ENCODE measurements around the gene BAD. TPM values are rescaled to one million over a fixed set of nuclear protein-coding genes. Genes with fewer than 3 reads are reported as not detected.

BAD gene
- total RNA-seq, 1 experiment from 2014 or later, result 19.3 TPM

GRCh38 chr11:64243236-64243854 is 41.1 kb downstream of the BAD start:
- DNase-seq (ENCODE audit: low read depth, low spot score), result no peak
- in situ Hi-C loops (cut with HindIII; ENCODE audit: low pct_unique_long_range_greater_than_20kb, low sequenced_read_pairs), result no loop called here

- in situ Hi-C loops (cut with HindIII; ENCODE audit: low pct_unique_long_range_greater_than_20kb, low sequenced_read_pairs), result no loop called here
- no peak for DNase-seq (ENCODE audit: low read depth, low spot score)
Observed at GRCh38 chr11:64241491-64242374, 42.7 kb downstream of the BAD start.

- peak; percentile 97 for DNase-seq (ENCODE audit: low read depth, low spot score)
- in situ Hi-C loops (cut with HindIII; ENCODE audit: low pct_unique_long_range_greater_than_20kb, low sequenced_read_pairs), result no loop called here
Observed at GRCh38 chr11:64241241-64241490, 43.3 kb downstream of the BAD start.

- peak; percentile 93 for DNase-seq (ENCODE audit: low read depth, low spot score)
- in situ Hi-C loops (cut with HindIII; ENCODE audit: low pct_unique_long_range_greater_than_20kb, low sequenced_read_pairs), result no loop called here
Observed at GRCh38 chr11:64240435-64241240, 43.8 kb downstream of the BAD start, which contains the start of gene FKBP2. Gene FKBP2, plus strand, starts transcription at chr11:64241095. Its CDS starts 1,293 bp downstream, at chr11:64242388.

GRCh38 chr11:64239662-64240434 is 44.6 kb downstream of the BAD start:
- no peak for DNase-seq (ENCODE audit: low read depth, low spot score)
- in situ Hi-C loops (cut with HindIII; ENCODE audit: low pct_unique_long_range_greater_than_20kb, low sequenced_read_pairs), result no loop called here

GRCh38 chr11:64238999-64239398 is 45.5 kb downstream of the BAD start:
- no peak for DNase-seq (ENCODE audit: low read depth, low spot score)
- in situ Hi-C loops (cut with HindIII; ENCODE audit: low pct_unique_long_range_greater_than_20kb, low sequenced_read_pairs), result no loop called here

- no peak for DNase-seq (ENCODE audit: low read depth, low spot score)
- in situ Hi-C loops (cut with HindIII; ENCODE audit: low pct_unique_long_range_greater_than_20kb, low sequenced_read_pairs), result no loop called here
Observed at GRCh38 chr11:64238076-64238475, 46.4 kb downstream of the BAD start.

- in situ Hi-C loops (cut with HindIII; ENCODE audit: low pct_unique_long_range_greater_than_20kb, low sequenced_read_pairs), result no loop called here
Observed at GRCh38 chr11:64237484-64237951, 46.9 kb downstream of the BAD start.

GRCh38 chr11:64235437-64236161 is 48.9 kb downstream of the BAD start:
- in situ Hi-C loops (cut with HindIII; ENCODE audit: low pct_unique_long_range_greater_than_20kb, low sequenced_read_pairs), result no loop called here
- DNase-seq (ENCODE audit: low read depth, low spot score), result no peak

More at GRCh38 chr11:64237484-64237951, 46.9 kb downstream of the BAD start:
- no peak for DNase-seq (ENCODE audit: low read depth, low spot score)

GRCh38 chr11:64234647-64235379 is 49.7 kb downstream of the BAD start:
- in situ Hi-C loops (cut with HindIII; ENCODE audit: low pct_unique_long_range_greater_than_20kb, low sequenced_read_pairs), result no loop called here
- no peak for DNase-seq (ENCODE audit: low read depth, low spot score)

- in situ Hi-C loops (cut with HindIII; ENCODE audit: low pct_unique_long_range_greater_than_20kb, low sequenced_read_pairs), result no loop called here
- DNase-seq (ENCODE audit: low read depth, low spot score), result peak; percentile 55
Observed at GRCh38 chr11:64233913-64234586, 50.4 kb downstream of the BAD start, which contains the start of gene VEGFB. Gene VEGFB, plus strand, starts transcription at chr11:64234584. Its CDS starts 250 bp downstream, at chr11:64234834.

- in situ Hi-C loops (cut with HindIII; ENCODE audit: low pct_unique_long_range_greater_than_20kb, low sequenced_read_pairs), result no loop called here
- no peak for DNase-seq (ENCODE audit: low read depth, low spot score)
Observed at GRCh38 chr11:64232967-64233315, 51.5 kb downstream of the BAD start.

GRCh38 chr11:64232182-64232966 is 52.1 kb downstream of the BAD start:
- DNase-seq (ENCODE audit: low read depth, low spot score), result no peak
- in situ Hi-C loops (cut with HindIII; ENCODE audit: low pct_unique_long_range_greater_than_20kb, low sequenced_read_pairs), result no loop called here

- in situ Hi-C loops (cut with HindIII; ENCODE audit: low pct_unique_long_range_greater_than_20kb, low sequenced_read_pairs), result no loop called here
- DNase-seq (ENCODE audit: low read depth, low spot score), result no peak
Observed at GRCh38 chr11:64231546-64231945, 52.9 kb downstream of the BAD start.

- in situ Hi-C loops (cut with HindIII; ENCODE audit: low pct_unique_long_range_greater_than_20kb, low sequenced_read_pairs), result no loop called here
- DNase-seq (ENCODE audit: low read depth, low spot score), result no peak
Observed at GRCh38 chr11:64230985-64231365, 53.5 kb downstream of the BAD start.

Data from SK-MEL-5 (cell line).